ENCODE results near the gene LRBA. TPM values are rescaled to one million over a fixed set of nuclear protein-coding genes. Genes with fewer than 3 reads are reported as not detected.

Gene LRBA
- polyA plus RNA-seq, 1 donor, result 75.9 TPM

GRCh38 chr4:150814873-150815272, 200.2 kb downstream of the LRBA start:
- DNase-seq, result no peak

GRCh38 chr4:150805183-150806025, 209.7 kb downstream of the LRBA start:
- no peak for DNase-seq

GRCh38 chr4:150801833-150802232, 213.3 kb downstream of the LRBA start:
- no peak for DNase-seq

- no peak for DNase-seq
Observed at GRCh38 chr4:150799207-150799606, 215.9 kb downstream of the LRBA start.

GRCh38 chr4:150794706-150795105, 220.4 kb downstream of the LRBA start:
- no peak for DNase-seq

- no peak for DNase-seq
Observed at GRCh38 chr4:150789864-150790263, 225.2 kb downstream of the LRBA start.

GRCh38 chr4:150784939-150785338, 230.1 kb downstream of the LRBA start:
- DNase-seq, result no peak

GRCh38 chr4:150784305-150784704, 230.8 kb downstream of the LRBA start:
- no peak for DNase-seq

- DNase-seq, result no peak
Observed at GRCh38 chr4:150782921-150783320, 232.2 kb downstream of the LRBA start.

- peak; percentile 27 for DNase-seq
Observed at GRCh38 chr4:150782311-150782710, 232.8 kb downstream of the LRBA start.

- no peak for DNase-seq
Observed at GRCh38 chr4:150781191-150781590, 233.9 kb downstream of the LRBA start.

GRCh38 chr4:150779707-150780106, 235.4 kb downstream of the LRBA start:
- DNase-seq, result no peak

- no peak for DNase-seq
Observed at GRCh38 chr4:150773729-150774449, 241.2 kb downstream of the LRBA start.

GRCh38 chr4:150773032-150773431, 242.1 kb downstream of the LRBA start:
- DNase-seq, result no peak

GRCh38 chr4:150771382-150771781, 243.7 kb downstream of the LRBA start:
- DNase-seq, result no peak

- DNase-seq, result no peak
Observed at GRCh38 chr4:150769845-150770244, 245.2 kb downstream of the LRBA start.

GRCh38 chr4:150769248-150769647, 245.8 kb downstream of the LRBA start:
- no peak for DNase-seq

- DNase-seq, result no peak
Observed at GRCh38 chr4:150768497-150768896, 246.6 kb downstream of the LRBA start.

- no peak for DNase-seq
Observed at GRCh38 chr4:150765216-150765615, 249.9 kb downstream of the LRBA start.

- DNase-seq, result no peak
Observed at GRCh38 chr4:150751648-150752047, 263.4 kb downstream of the LRBA start.

- DNase-seq, result no peak
Observed at GRCh38 chr4:150750824-150751223, 264.3 kb downstream of the LRBA start.

- DNase-seq, result no peak
Observed at GRCh38 chr4:150746156-150746555, 268.9 kb downstream of the LRBA start.

GRCh38 chr4:150744570-150744969, 270.5 kb downstream of the LRBA start:
- no peak for DNase-seq
